GM12878 (cell line): ENCODE results near the gene AIF1L. TPM values are rescaled to one million over a fixed set of nuclear protein-coding genes. Genes with fewer than 3 reads are reported as not detected.

ENCODE experiments used
- ATAC-seq: fragments of 200-7000 bp; cut with Tn5 transposase; 3 replicates; pipeline ENCODE4 v1.9.1; 2020; ENCODE audit warnings: mild to moderate bottlenecking, moderate library complexity
- BruUV-seq: library from RNA; stranded (reverse); fragments of 400-500 nt; replicated peaks from 2 replicates; lab custom pipeline; 2021; lab: Mats Ljungman, UMichigan
- CTCF ChIA-PET: fragments of 300-600 bp; sonication (Branson Sonifier 250); formaldehyde crosslinking; extraction: SDS; loops from one replicate; lab custom pipeline; 2021; ENCODE audit warnings: inconsistent platforms; lab: Yijun Ruan, JAX
- POLR2A ChIA-PET: fragments of 350-600 bp; formaldehyde crosslinking; extraction: SDS; loops from one replicate; lab custom pipeline; 2021; ENCODE audit warnings: inconsistent platforms; lab: Charles Lee
- RAD21 ChIA-PET: fragments of 300-600 bp; sonication (Branson Sonifier 250); formaldehyde crosslinking; loops from one replicate; lab custom pipeline; 2023; ENCODE audit warnings: antibody characterized with exemption; ENCODE audit not compliant: unreplicated experiment; lab: Charles Lee
- SMC1A ChIA-PET: fragments of 300-600 bp; sonication (Branson Sonifier 250); formaldehyde crosslinking; loops from one replicate; lab custom pipeline; 2023; ENCODE audit not compliant: unreplicated experiment, uncharacterized antibody; lab: Charles Lee
- DNase-seq: peaks from one replicate; pipeline ENCODE4 v3.0.0-alpha.2; 2011; ENCODE audit warnings: low read depth, low spot score
- FAIRE-seq: peaks from 3 replicates; lab custom pipeline; 2011; peaks lifted over from hg19 to GRCh38; lab: Jason Lieb, UNC
- H2AFZ ChIP-seq: 2 replicates; pipeline ENCODE4 v1.6.0; 2011; ENCODE audit warnings: low read depth, low read length, control low read depth; ENCODE audit not compliant: control insufficient read depth
- H3K27ac ChIP-seq: 2 replicates; pipeline ENCODE4 v1.5.1; 2011; ENCODE audit warnings: control low read depth; ENCODE audit not compliant: control insufficient read depth, insufficient read depth
- H3K27me3 ChIP-seq, 2 experiments: replicated peaks in 1 of 2; 2 replicates each; pipeline versions ENCODE4 v1.6.0 to v1.6.1; 2011; ENCODE audit warnings: low read length in 1 of 2; ENCODE audit not compliant: control insufficient read depth in 2 of 2, insufficient read depth in 2 of 2
- H3K36me3 ChIP-seq, 2 experiments: 2 replicates each; pipeline ENCODE4 v1.5.1; 2011; ENCODE audit warnings: low read length in 1 of 2; ENCODE audit not compliant: control insufficient read depth in 2 of 2, insufficient read depth in 2 of 2
- H3K4me1 ChIP-seq: 2 replicates; pipeline ENCODE4 v1.6.1; 2011; ENCODE audit warnings: mild to moderate bottlenecking, low read length, moderate library complexity, mixed read lengths; ENCODE audit not compliant: control insufficient read depth, insufficient read depth
- H3K4me2 ChIP-seq: 2 replicates; pipeline ENCODE4 v1.6.0; 2011; ENCODE audit warnings: control low read depth; ENCODE audit not compliant: control insufficient read depth, insufficient read depth
- H3K4me3 ChIP-seq: fragments of 200-600 bp; sonication (generic); 2 replicates; pipeline ENCODE4 v1.5.1; 2016
- H3K79me2 ChIP-seq: 2 replicates; pipeline ENCODE4 v1.6.0; 2011; ENCODE audit warnings: low read length; ENCODE audit not compliant: control insufficient read depth, insufficient read depth
- H3K9ac ChIP-seq: 2 replicates; pipeline ENCODE4 v1.8.0; 2011; ENCODE audit warnings: low read length, control low read depth, mixed read lengths; ENCODE audit not compliant: control insufficient read depth, insufficient read depth
- H3K9me3 ChIP-seq: replicated peaks from 3 replicates; pipeline ENCODE4 v1.5.1; 2011; ENCODE audit warnings: mild to moderate bottlenecking, low read length; ENCODE audit not compliant: control insufficient read depth, insufficient read depth
- H4K20me1 ChIP-seq: 2 replicates; pipeline ENCODE4 v1.6.0; 2011; ENCODE audit not compliant: control insufficient read depth, insufficient read depth
- BHLHE40 ChIP-seq, 2 experiments: fragments of 450-650 bp in 1 of 2; IDR thresholded peaks; 2 replicates each; pipeline ENCODE4 v1.6.1; 2011 to 2017; ENCODE audit warnings: low read depth in 2 of 2, borderline replicate concordance in 1 of 2, improper control_type of control experiment in 1 of 2, low read length in 1 of 2, mild to moderate bottlenecking in 1 of 2
- MEF2B ChIP-seq: fragments of 450-650 bp; IDR thresholded peaks from 2 replicates; pipeline ENCODE4 v1.6.1; 2018; ENCODE audit warnings: mild to moderate bottlenecking, moderate library complexity; ENCODE audit not compliant: partially characterized antibody, poor library complexity, severe bottlenecking
- MTA2 ChIP-seq: fragments of 450-650 bp; IDR thresholded peaks from 2 replicates; pipeline ENCODE4 v1.6.1; 2016; ENCODE audit warnings: low read depth, mild to moderate bottlenecking, moderate library complexity
- NBN ChIP-seq: fragments of 450-650 bp; IDR thresholded peaks from 2 replicates; pipeline ENCODE4 v1.6.1; 2016
- SMARCA5 ChIP-seq: fragments of 450-650 bp; IDR thresholded peaks from 2 replicates; pipeline ENCODE4 v1.6.1; 2017; ENCODE audit warnings: mild to moderate bottlenecking
- WGBS: methylation state at CpG from one replicate; pipeline ENCODE4 v1.1.6; 2016; ENCODE audit warnings: low lambda C conversion rate; ENCODE audit not compliant: insufficient replicate concordance, insufficient coverage; ENCODE audit errors: missing lambda C conversion rate; 5-methylcytosine and 5-hydroxymethylcytosine counted together
- in situ Hi-C: fragments of 300-500 bp; cut with MboI; formaldehyde crosslinking; loops from 9 replicates; pipeline ENCODE4 v1.14.3; 2018; ENCODE audit warnings: mixed read lengths
- intact Hi-C: fragments of 100-400 bp; cut with micrococcal nuclease; formaldehyde crosslinking; loops from one replicate; pipeline ENCODE4 v1.14.2; 2022; ENCODE audit not compliant: unreplicated experiment
- polyA plus RNA-seq, 11 experiments: library from polyadenylated mRNA; depleted of rRNA in 4 of 11; unstranded in 6 of 11; stranded (reverse) in 5 of 11; fragments of >200 nt; fragmentation: Nextera tagmentation in 4 of 11; fragmentation: Illumina TruSeq in 1 of 11; extraction: Ambion mirVana in 4 of 11; extraction: Trizol in 1 of 11; gene quantifications; 1 replicate in 1 of 11; 2 replicates in 10 of 11; pipeline versions ENCODE4 v1.2.1 to v1.2.3, GENCODE V29; 2011 to 2016; ENCODE audit warnings: inconsistent platforms in 2 of 11, missing spikeins in 2 of 11, low read depth in 1 of 11
- total RNA-seq, 4 experiments: library from RNA; depleted of rRNA in 3 of 4; stranded (reverse); fragments of >200 nt in 3 of 4; fragmentation: Illumina TruSeq in 1 of 4; extraction: Trizol in 1 of 4; gene quantifications; 2 replicates each; pipeline versions ENCODE4 v1.2.1 to v1.2.3, GENCODE V29; 2013 to 2021
- TF ChIP-seq, protein P1 (sequence below): fragments of 450-650 bp; IDR thresholded peaks from 2 replicates; pipeline ENCODE4 v1.6.1; 2017; ENCODE audit warnings: mild to moderate bottlenecking, moderate library complexity

AIF1L gene
- total and polyA plus RNA-seq, 10 of the 15 experiments (the other 5 are each of a cell fraction or from before 2014, with no cell fraction given): 0.07 to 0.15 (median 0.08) TPM; not detected in 7

DNA sequence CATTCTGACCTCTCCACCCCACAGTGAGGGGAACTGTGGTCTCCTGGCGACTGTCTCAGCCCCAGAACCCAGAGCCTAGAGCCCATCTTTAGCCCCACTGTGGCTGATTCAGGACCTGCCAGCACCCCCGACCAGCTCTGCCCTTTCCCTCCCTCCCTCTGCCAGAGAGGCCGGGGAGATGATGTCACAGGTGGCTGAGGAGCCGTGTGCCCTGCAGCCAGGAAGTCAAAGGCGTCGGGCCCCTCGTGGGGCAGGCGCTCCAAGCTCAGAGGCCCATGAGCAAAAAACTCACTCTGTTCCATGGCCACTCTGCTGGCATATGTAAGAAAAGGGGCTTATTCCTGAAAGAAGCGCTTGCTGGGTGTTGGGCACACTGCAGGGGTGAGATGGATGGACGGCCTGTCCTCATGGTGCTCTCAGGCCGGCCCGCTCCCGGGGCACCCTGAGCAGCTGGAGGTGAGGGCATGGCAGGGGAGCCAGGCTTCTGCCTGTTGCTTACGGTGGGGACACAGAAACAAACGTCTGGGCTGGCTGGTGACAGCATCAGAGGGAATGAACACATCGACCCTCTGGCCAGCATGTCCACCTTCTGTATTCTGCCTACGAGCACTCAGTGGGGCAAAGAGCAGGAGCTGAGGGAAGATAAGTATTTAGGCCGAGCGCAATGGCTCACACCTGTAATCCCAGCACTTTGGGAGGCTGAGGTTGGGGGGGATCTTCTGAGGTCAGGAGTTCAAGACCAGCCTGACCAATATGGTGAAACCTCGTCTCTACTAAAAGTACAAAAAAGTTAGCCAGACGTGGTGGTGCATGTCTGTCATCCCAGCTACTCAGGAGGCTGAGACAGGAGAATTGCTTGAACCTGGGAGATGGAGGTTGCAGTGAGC lies 46.3 kb upstream of the AIF1L start:
- 28% methylated on average over 21 of the region's 21 CpGs for WGBS
- ChIA-PET SMC1A (no interaction called here), POLR2A (no interaction called here)
- BruUV-seq: no TSS peak
- FAIRE-seq: no peak
- Histone ChIP-seq H3K79me2 (no peaks in the 10 kb centered on the region), H3K4me2 (no peak overlapping the region), H3K4me3 (no peak overlapping the region), H3K27me3 (no peaks in the 10 kb centered on the region), H3K36me3 (no peaks in the 10 kb centered on the region)
- intact Hi-C loops: loop anchor here (5.0 to 10.0 kb wide), 3 partner anchors 115 to 348 kb away; partner anchors contain the start of gene FIBCD1
- ATAC-seq: no peak
- no peak for TF ChIP-seq MEF2B
- TF ChIP-seq, all 136 proteins: peak for 0
- CTCF ChIA-PET: interaction anchor here (1.1 to 1.3 kb wide), 2 partner anchors 11 to 349 kb away, joined by 5 read pairs; no protein-coding TSS in a partner anchor
- Histone ChIP-seq H3K9ac (no peak overlapping the region), H4K20me1 (no peaks in the 10 kb centered on the region), H2AFZ (no peak overlapping the region), H3K4me1 (no peaks in the 10 kb centered on the region), H3K9me3 (no peaks in the 10 kb centered on the region), H3K27ac (no peak overlapping the region)
- DNase-seq: no peak
- RAD21 ChIA-PET: no interaction called here
- in situ Hi-C loops: loop anchor here (5.0 kb wide), 1 partner anchor 343 kb away; no protein-coding TSS in a partner anchor

DNA sequence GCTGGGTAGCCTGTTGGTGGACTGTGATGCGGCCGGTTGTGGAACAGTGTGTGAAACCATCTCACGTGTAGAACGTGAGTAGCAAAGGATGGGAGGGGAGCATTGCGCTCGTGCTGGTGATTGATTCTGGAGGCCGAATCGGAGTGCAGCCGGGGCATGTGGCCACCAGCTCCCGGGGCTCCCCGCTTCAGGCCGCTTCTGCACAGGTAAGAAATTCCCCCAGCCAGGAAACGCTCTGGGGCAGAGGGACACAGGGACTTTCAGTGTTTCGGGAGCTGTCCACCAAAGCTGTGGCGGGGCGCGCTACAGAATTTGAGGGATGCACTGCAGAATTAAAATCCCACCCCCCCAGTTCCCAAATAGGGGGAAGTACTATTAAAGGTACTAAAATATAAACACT lies 45.5 kb upstream of the AIF1L start:
- intact Hi-C loops (no loop called here), in situ Hi-C loops (no loop called here)
- no peaks in the 10 kb centered on the region for H3K27me3 ChIP-seq
- ChIA-PET POLR2A (no interaction called here), CTCF (interaction anchor here (1.1 to 1.3 kb wide), 2 partner anchors 10 to 350 kb away, joined by 5 read pairs; no protein-coding TSS in a partner anchor), RAD21 (no interaction called here), SMC1A (no interaction called here)
- no TSS peak for BruUV-seq
- no peaks in the 10 kb centered on the region for H3K9me3 ChIP-seq
- ATAC-seq: no peak
- H3K36me3 ChIP-seq: no peaks in the 10 kb centered on the region
- H2AFZ ChIP-seq: no peak overlapping the region
- no peaks in the 10 kb centered on the region for H3K79me2 ChIP-seq
- DNase-seq: no peak
- no peak overlapping the region for H3K27ac ChIP-seq
- no peaks in the 10 kb centered on the region for H4K20me1 ChIP-seq
- FAIRE-seq: no peak
- 43% methylated on average over 17 of the region's 17 CpGs for WGBS
- H3K4me2 ChIP-seq: no peak overlapping the region
- no peak overlapping the region for H3K9ac ChIP-seq
- TF ChIP-seq BHLHE40 (IDR thresholded peaks at IDR 0.05; ENCODE audit: borderline replicate concordance in 1 of 2, low read depth in 2 of 2, low read length in 1 of 2) (no peak), MTA2 (no peak), SMARCA5 (no peak), NBN (no peak)
- TF ChIP-seq, protein P1, sequence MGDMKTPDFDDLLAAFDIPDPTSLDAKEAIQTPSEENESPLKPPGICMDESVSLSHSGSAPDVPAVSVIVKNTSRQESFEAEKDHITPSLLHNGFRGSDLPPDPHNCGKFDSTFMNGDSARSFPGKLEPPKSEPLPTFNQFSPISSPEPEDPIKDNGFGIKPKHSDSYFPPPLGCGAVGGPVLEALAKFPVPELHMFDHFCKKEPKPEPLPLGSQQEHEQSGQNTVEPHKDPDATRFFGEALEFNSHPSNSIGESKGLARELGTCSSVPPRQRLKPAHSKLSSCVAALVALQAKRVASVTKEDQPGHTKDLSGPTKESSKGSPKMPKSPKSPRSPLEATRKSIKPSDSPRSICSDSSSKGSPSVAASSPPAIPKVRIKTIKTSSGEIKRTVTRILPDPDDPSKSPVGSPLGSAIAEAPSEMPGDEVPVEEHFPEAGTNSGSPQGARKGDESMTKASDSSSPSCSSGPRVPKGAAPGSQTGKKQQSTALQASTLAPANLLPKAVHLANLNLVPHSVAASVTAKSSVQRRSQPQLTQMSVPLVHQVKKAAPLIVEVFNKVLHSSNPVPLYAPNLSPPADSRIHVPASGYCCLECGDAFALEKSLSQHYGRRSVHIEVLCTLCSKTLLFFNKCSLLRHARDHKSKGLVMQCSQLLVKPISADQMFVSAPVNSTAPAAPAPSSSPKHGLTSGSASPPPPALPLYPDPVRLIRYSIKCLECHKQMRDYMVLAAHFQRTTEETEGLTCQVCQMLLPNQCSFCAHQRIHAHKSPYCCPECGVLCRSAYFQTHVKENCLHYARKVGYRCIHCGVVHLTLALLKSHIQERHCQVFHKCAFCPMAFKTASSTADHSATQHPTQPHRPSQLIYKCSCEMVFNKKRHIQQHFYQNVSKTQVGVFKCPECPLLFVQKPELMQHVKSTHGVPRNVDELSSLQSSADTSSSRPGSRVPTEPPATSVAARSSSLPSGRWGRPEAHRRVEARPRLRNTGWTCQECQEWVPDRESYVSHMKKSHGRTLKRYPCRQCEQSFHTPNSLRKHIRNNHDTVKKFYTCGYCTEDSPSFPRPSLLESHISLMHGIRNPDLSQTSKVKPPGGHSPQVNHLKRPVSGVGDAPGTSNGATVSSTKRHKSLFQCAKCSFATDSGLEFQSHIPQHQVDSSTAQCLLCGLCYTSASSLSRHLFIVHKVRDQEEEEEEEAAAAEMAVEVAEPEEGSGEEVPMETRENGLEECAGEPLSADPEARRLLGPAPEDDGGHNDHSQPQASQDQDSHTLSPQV: no peak
- H3K4me3 ChIP-seq: no peak overlapping the region
- no peaks in the 10 kb centered on the region for H3K4me1 ChIP-seq
